ENCODE data around the gene CREB3L2. TPM values are rescaled to one million over a fixed set of nuclear protein-coding genes. Genes with fewer than 3 reads are reported as not detected.

Gene CREB3L2
- total and polyA plus RNA-seq, 2 of the 13 experiments (the other 11 are each of a cell fraction or from before 2014, with no cell fraction given): 22.1 to 41.1 TPM

DNA sequence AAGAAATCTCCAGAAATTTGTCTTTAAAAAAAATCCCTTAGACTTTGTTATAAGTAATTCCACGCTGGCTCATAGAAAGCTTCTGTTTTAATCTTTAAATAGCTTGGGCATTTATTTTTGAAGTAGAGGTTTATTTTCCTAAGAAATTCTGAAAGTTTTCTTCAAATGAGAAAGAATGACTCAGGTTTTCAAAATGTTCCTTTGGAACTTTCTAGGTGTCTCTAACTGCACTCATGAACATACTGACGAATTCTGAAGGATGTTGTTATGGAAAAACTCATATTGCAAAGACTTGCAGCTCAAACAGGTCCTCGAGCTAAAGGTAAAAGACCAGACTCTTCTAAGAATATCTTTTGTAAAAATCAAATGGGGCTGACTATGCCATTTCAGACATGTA, 165.8 kb downstream of the CREB3L2 start:
- no peaks in the 10 kb centered on the region for H4K20me1 ChIP-seq (ENCODE audit: insufficient read depth, low read length)
- in situ Hi-C loops (cut with HindIII; ENCODE audit: extremely low pct_ligation_motif_present, low pct_unique_long_range_greater_than_20kb): no loop called here
- TF ChIP-seq ZNF337 (CRISPR knock-in tag; IDR thresholded peaks at IDR 0.05; ENCODE audit: borderline replicate concordance, low read depth) (no peak), MED13 (CRISPR knock-in tag; IDR thresholded peaks at IDR 0.05) (no peak), RNF2 (conservative IDR thresholded peaks at IDR 0.05; ENCODE audit: low read depth) (no peak), ZNF180 (CRISPR knock-in tag; IDR thresholded peaks at IDR 0.05; ENCODE audit: borderline replicate concordance, low read depth) (no peak), STAG1 (CRISPR knock-in tag; IDR thresholded peaks at IDR 0.05) (no peak)
- TF ChIP-seq, protein P1, sequence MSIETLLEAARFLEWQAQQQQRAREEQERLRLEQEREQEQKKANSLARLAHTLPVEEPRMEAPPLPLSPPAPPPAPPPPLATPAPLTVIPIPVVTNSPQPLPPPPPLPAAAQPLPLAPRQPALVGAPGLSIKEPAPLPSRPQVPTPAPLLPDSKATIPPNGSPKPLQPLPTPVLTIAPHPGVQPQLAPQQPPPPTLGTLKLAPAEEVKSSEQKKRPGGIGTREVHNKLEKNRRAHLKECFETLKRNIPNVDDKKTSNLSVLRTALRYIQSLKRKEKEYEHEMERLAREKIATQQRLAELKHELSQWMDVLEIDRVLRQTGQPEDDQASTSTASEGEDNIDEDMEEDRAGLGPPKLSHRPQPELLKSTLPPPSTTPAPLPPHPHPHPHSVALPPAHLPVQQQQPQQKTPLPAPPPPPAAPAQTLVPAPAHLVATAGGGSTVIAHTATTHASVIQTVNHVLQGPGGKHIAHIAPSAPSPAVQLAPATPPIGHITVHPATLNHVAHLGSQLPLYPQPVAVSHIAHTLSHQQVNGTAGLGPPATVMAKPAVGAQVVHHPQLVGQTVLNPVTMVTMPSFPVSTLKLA (IDR thresholded peaks at IDR 0.05): no peak
- TF ChIP-seq, protein P2, sequence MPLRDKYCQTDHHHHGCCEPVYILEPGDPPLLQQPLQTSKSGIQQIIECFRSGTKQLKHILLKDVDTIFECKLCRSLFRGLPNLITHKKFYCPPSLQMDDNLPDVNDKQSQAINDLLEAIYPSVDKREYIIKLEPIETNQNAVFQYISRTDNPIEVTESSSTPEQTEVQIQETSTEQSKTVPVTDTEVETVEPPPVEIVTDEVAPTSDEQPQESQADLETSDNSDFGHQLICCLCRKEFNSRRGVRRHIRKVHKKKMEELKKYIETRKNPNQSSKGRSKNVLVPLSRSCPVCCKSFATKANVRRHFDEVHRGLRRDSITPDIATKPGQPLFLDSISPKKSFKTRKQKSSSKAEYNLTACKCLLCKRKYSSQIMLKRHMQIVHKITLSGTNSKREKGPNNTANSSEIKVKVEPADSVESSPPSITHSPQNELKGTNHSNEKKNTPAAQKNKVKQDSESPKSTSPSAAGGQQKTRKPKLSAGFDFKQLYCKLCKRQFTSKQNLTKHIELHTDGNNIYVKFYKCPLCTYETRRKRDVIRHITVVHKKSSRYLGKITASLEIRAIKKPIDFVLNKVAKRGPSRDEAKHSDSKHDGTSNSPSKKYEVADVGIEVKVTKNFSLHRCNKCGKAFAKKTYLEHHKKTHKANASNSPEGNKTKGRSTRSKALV (CRISPR knock-in tag; IDR thresholded peaks at IDR 0.05): no peak
- TF ChIP-seq, protein P3, sequence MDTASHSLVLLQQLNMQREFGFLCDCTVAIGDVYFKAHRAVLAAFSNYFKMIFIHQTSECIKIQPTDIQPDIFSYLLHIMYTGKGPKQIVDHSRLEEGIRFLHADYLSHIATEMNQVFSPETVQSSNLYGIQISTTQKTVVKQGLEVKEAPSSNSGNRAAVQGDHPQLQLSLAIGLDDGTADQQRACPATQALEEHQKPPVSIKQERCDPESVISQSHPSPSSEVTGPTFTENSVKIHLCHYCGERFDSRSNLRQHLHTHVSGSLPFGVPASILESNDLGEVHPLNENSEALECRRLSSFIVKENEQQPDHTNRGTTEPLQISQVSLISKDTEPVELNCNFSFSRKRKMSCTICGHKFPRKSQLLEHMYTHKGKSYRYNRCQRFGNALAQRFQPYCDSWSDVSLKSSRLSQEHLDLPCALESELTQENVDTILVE (CRISPR knock-in tag; IDR thresholded peaks at IDR 0.05): no peak
- TF ChIP-seq, protein P4, sequence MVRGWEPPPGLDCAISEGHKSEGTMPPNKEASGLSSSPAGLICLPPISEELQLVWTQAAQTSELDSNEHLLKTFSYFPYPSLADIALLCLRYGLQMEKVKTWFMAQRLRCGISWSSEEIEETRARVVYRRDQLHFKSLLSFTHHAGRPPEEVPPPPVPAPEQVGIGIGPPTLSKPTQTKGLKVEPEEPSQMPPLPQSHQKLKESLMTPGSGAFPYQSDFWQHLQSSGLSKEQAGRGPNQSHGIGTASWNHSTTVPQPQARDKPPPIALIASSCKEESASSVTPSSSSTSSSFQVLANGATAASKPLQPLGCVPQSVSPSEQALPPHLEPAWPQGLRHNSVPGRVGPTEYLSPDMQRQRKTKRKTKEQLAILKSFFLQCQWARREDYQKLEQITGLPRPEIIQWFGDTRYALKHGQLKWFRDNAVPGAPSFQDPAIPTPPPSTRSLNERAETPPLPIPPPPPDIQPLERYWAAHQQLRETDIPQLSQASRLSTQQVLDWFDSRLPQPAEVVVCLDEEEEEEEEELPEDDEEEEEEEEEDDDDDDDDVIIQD (CRISPR knock-in tag; IDR thresholded peaks at IDR 0.05; ENCODE audit: low read depth): no peak
- H3K9ac ChIP-seq (ENCODE audit: insufficient read depth, low read depth, low read length): no peak overlapping the region
- H3K36me3 ChIP-seq (replicated peaks in 1 of 2; ENCODE audit: control insufficient read depth in 1 of 2, insufficient read depth in 2 of 2, low read length in 2 of 2): no peaks in the 10 kb centered on the region
- no peak overlapping the region for H3K4me3 ChIP-seq (replicated peaks in 1 of 3; ENCODE audit: insufficient read depth in 1 of 3, low read depth in 2 of 3, low read length in 3 of 3)
- BruUV-seq (replicated peaks): no TSS peak
- no peak overlapping the region for H2AFZ ChIP-seq (ENCODE audit: low read length)
- WGBS (ENCODE audit: low lambda C conversion rate): 25% methylated on average over 3 of the region's 3 CpGs
- no peaks in the 10 kb centered on the region; a peak in 1 of 5 replicates for H3K27me3 ChIP-seq (ENCODE audit: control insufficient read depth in 1 of 2, insufficient read depth in 2 of 2, low read length in 2 of 2)
- POLR2A ChIA-PET: no interaction called here
- CTCF ChIA-PET (ENCODE audit: low intra/inter-chr PET ratio, low total read pairs): no interaction called here
- no peak for ATAC-seq
- no peaks in the 10 kb centered on the region for H3K79me2 ChIP-seq (ENCODE audit: insufficient read depth, low read length)
- no peak for DNase-seq (ENCODE audit: low spot score)
- peaks cover 13% of the 10 kb centered on the region for H3K4me1 ChIP-seq (ENCODE audit: insufficient read depth, low read length)
- no peak overlapping the region for H3K4me2 ChIP-seq (ENCODE audit: low read depth, low read length)
- intact Hi-C loops (cut with micrococcal nuclease; ENCODE audit: unreplicated experiment): no loop called here
- H3K27ac ChIP-seq (ENCODE audit: extremely low read length, insufficient read depth, low read length): no peak overlapping the region
- FAIRE-seq: no peak
- H3K9me3 ChIP-seq (ENCODE audit: low read length): peaks cover 27% of the 10 kb centered on the region
